Loucy (cell line): Measurements from ENCODE around the gene CFAP410.

Experiments used
- EZH2phosphoT487 ChIP-seq: fragments of 200-600 bp; IDR thresholded peaks from 2 replicates; pipeline ENCODE4 v1.6.1; 2018; ENCODE audit warnings: antibody characterized with exemption, mild to moderate bottlenecking, moderate library complexity, borderline replicate concordance
- TF ChIP-seq, protein P1 (sequence below): fragments of 200-600 bp; sonication (generic); conservative IDR thresholded peaks from 2 replicates; pipeline ENCODE4 v1.5.1; 2014; ENCODE audit warnings: mild to moderate bottlenecking, antibody characterized with exemption, low read length

DNA sequence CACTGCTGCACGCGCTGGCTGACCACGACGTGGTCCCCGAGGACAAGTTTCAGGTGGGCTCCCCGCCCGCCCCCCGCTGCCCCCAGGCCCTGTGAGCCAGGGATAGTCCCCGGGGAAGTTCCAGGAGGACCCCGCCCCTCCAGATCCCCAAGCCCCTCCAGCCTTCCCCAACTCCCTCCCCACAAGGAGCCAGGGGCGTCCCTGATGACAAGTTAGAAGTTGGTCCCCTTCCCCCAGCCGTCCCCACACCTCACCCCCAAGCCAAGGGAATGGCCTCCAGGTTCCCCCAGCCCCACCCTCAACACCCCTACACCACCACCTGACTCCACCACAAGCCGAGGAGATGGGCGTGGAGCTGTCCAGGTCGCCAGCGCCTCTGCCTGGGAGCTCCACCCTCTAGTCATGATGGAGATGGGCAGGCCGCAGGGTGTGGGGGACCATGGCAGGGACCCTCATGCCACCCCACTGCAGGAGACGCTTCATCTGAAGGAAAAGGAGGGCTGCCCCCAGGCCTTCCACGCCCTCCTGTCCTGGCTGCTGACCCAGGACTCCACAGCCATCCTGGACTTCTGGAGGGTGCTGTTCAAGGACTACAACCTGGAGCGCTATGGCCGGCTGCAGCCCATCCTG is 53.0 kb downstream of the CFAP410 start:
- TF ChIP-seq, protein P1, sequence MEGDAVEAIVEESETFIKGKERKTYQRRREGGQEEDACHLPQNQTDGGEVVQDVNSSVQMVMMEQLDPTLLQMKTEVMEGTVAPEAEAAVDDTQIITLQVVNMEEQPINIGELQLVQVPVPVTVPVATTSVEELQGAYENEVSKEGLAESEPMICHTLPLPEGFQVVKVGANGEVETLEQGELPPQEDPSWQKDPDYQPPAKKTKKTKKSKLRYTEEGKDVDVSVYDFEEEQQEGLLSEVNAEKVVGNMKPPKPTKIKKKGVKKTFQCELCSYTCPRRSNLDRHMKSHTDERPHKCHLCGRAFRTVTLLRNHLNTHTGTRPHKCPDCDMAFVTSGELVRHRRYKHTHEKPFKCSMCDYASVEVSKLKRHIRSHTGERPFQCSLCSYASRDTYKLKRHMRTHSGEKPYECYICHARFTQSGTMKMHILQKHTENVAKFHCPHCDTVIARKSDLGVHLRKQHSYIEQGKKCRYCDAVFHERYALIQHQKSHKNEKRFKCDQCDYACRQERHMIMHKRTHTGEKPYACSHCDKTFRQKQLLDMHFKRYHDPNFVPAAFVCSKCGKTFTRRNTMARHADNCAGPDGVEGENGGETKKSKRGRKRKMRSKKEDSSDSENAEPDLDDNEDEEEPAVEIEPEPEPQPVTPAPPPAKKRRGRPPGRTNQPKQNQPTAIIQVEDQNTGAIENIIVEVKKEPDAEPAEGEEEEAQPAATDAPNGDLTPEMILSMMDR, result no peak
- no peak for TF ChIP-seq EZH2phosphoT487
